SK-N-SH (cell line): ENCODE results near the gene COL24A1. TPM values are rescaled to one million over a fixed set of nuclear protein-coding genes. Genes with fewer than 3 reads are reported as not detected.

ENCODE experiments used
- CTCF ChIA-PET: fragments of 300-600, 350-600 bp; formaldehyde crosslinking; extraction: SDS; loops from one replicate; lab custom pipeline; 2021; lab: Yijun Ruan, JAX
- POLR2A ChIA-PET: fragments of 350-600 bp; sonication (Branson Sonifier 250); formaldehyde crosslinking; extraction: SDS; loops from one replicate; lab custom pipeline; 2020; ENCODE audit warnings: antibody characterized with exemption, inconsistent platforms; lab: Yijun Ruan, JAX
- DNase-seq: peaks from one replicate; pipeline ENCODE4 v3.0.0; 2012
- H2AFZ ChIP-seq: fragments of 200-600 bp; sonication (generic); 2 replicates; pipeline ENCODE4 v1.8.1; 2016; ENCODE audit warnings: antibody characterized with exemption, mild to moderate bottlenecking, low read depth
- H3F3A ChIP-seq: fragments of 200-600 bp; sonication (generic); replicated peaks from 2 replicates; pipeline ENCODE3; 2016; ENCODE audit warnings: antibody characterized with exemption, mild to moderate bottlenecking; ENCODE audit not compliant: insufficient read depth
- H3K27ac ChIP-seq, 2 experiments: fragments of 200-500 bp in 1 of 2; fragments of 200-600 bp in 1 of 2; sonication (Bioruptor generic) in 1 of 2; sonication (generic), shearing (Covaris generic) in 1 of 2; 2 replicates each; pipeline versions ENCODE4 v1.5.1 to v1.6.1; 2014 to 2016; ENCODE audit warnings: low read depth in 2 of 2, inconsistent platforms in 1 of 2, low read length in 1 of 2, mild to moderate bottlenecking in 1 of 2, mixed read lengths in 1 of 2
- H3K27me3 ChIP-seq: fragments of 200-600 bp; sonication (generic), shearing (Covaris generic); 2 replicates; pipeline ENCODE4 v1.6.1; 2016; ENCODE audit warnings: mixed run types; ENCODE audit not compliant: insufficient read depth
- H3K36me3 ChIP-seq, 2 experiments: fragments of 200-500 bp in 1 of 2; fragments of 200-600 bp in 1 of 2; sonication (Bioruptor generic) in 1 of 2; sonication (generic) in 1 of 2; replicated peaks in 1 of 2; 2 replicates each; pipeline versions ENCODE3 to v1.5.1; 2014 to 2016; ENCODE audit warnings: low read length in 1 of 2, mild to moderate bottlenecking in 1 of 2; ENCODE audit not compliant: insufficient read depth in 2 of 2, control insufficient read depth in 1 of 2
- H3K4me1 ChIP-seq, 2 experiments: fragments of 200-500 bp in 1 of 2; fragments of 200-600 bp in 1 of 2; sonication (Bioruptor generic) in 1 of 2; sonication (generic), shearing (Covaris generic) in 1 of 2; 2 replicates each; pipeline versions ENCODE4 v1.5.1 to v1.6.1; 2014 to 2016; ENCODE audit warnings: low read depth in 1 of 2, low read length in 1 of 2, mixed run types in 1 of 2; ENCODE audit not compliant: insufficient read depth in 2 of 2, control insufficient read depth in 1 of 2
- H3K4me2 ChIP-seq: fragments of 200-600 bp; sonication (generic), shearing (Covaris generic); 2 replicates; pipeline ENCODE4 v1.6.1; 2017; ENCODE audit warnings: mixed run types
- H3K4me3 ChIP-seq, 2 experiments: fragments of 200-500 bp in 1 of 2; fragments of 200-600 bp in 1 of 2; sonication (Bioruptor generic) in 1 of 2; sonication (generic), shearing (Covaris generic) in 1 of 2; 2 replicates each; pipeline versions ENCODE4 v1.5.1 to v1.8.1; 2014 to 2016; ENCODE audit warnings: low read depth in 2 of 2, inconsistent platforms in 1 of 2, low read length in 1 of 2, mild to moderate bottlenecking in 1 of 2, mixed read lengths in 1 of 2, moderate library complexity in 1 of 2
- H3K79me2 ChIP-seq: fragments of 200-600 bp; sonication (generic); 2 replicates; pipeline ENCODE4 v1.8.1; 2017; ENCODE audit warnings: mild to moderate bottlenecking; ENCODE audit not compliant: insufficient read depth
- H3K9ac ChIP-seq: fragments of 200-600 bp; sonication (generic); 2 replicates; pipeline ENCODE4 v1.6.1; 2017; ENCODE audit warnings: mixed run types
- H3K9me2 ChIP-seq: fragments of 200-600 bp; sonication (generic); 2 replicates; pipeline ENCODE4 v1.6.1; 2017; ENCODE audit warnings: mixed run types
- H3K9me3 ChIP-seq: fragments of 200-600 bp; sonication (generic); 2 replicates; pipeline ENCODE4 v1.6.1; 2017; ENCODE audit warnings: mixed run types, mild to moderate bottlenecking, moderate library complexity
- H4K20me1 ChIP-seq: fragments of 200-600 bp; sonication (generic); 2 replicates; pipeline ENCODE4 v1.6.1; 2017; ENCODE audit warnings: mild to moderate bottlenecking, mixed run types; ENCODE audit not compliant: insufficient read depth
- CHD2 ChIP-seq: fragments of 150-350 bp; IDR thresholded peaks from 2 replicates; pipeline ENCODE4 v1.6.1; 2018; ENCODE audit warnings: low read length; ENCODE audit not compliant: partially characterized antibody
- ELF1 ChIP-seq: IDR thresholded peaks from 2 replicates; pipeline ENCODE4 v1.4.0; 2012
- EP300 ChIP-seq, 2 experiments: IDR thresholded peaks; 2 replicates each; pipeline versions ENCODE4 v1.4.0 to v1.6.1; 2012; ENCODE audit warnings: borderline replicate concordance in 1 of 2, low read depth in 1 of 2, low read length in 1 of 2
- GATA2 ChIP-seq: sonication (generic); formaldehyde crosslinking; IDR thresholded peaks from 2 replicates; pipeline ENCODE4 v1.5.0; 2020; ENCODE audit warnings: mild to moderate bottlenecking, missing genetic modification reagents
- IRF3 ChIP-seq: fragments of 150-350 bp; IDR thresholded peaks from 2 replicates; pipeline ENCODE4 v1.6.1; 2016; ENCODE audit warnings: mild to moderate bottlenecking, low read depth, low read length
- NFIC ChIP-seq: IDR thresholded peaks from 2 replicates; pipeline ENCODE4 v1.4.0; 2012; ENCODE audit warnings: borderline replicate concordance
- RAD21 ChIP-seq: IDR thresholded peaks from 2 replicates; pipeline ENCODE4 v1.6.1; 2012; ENCODE audit warnings: mild to moderate bottlenecking, low read length
- SIN3A ChIP-seq: IDR thresholded peaks from 2 replicates; pipeline ENCODE4 v1.6.1; 2012; ENCODE audit warnings: low read depth, mild to moderate bottlenecking, low read length, moderate library complexity, borderline replicate concordance
- TAF1 ChIP-seq: IDR thresholded peaks from 2 replicates; pipeline ENCODE4 v1.6.1; 2012; ENCODE audit warnings: low read depth, mild to moderate bottlenecking, low read length, moderate library complexity, borderline replicate concordance
- TCF12 ChIP-seq: IDR thresholded peaks from 2 replicates; pipeline ENCODE4 v1.4.0; 2012
- TEAD4 ChIP-seq: IDR thresholded peaks from 2 replicates; pipeline ENCODE4 v1.4.0; 2012; ENCODE audit warnings: mild to moderate bottlenecking, borderline replicate concordance; ENCODE audit not compliant: insufficient read depth
- YY1 ChIP-seq: IDR thresholded peaks from 2 replicates; pipeline ENCODE4 v1.4.0; 2012; ENCODE audit warnings: low read depth, mild to moderate bottlenecking
- WGBS: methylation state at CpG from one replicate; pipeline ENCODE4 v1.1.6; 2017; ENCODE audit warnings: low lambda C conversion rate; 5-methylcytosine and 5-hydroxymethylcytosine counted together
- polyA plus RNA-seq, 3 experiments: library from polyadenylated mRNA; depleted of rRNA; stranded (reverse); fragments of >200 nt; gene quantifications; 2 replicates each; pipeline ENCODE4 v1.2.3, GENCODE V29; 2012
- TF ChIP-seq, protein P1 (sequence below): fragments of 200-600 bp; sonication (generic); IDR thresholded peaks from 2 replicates; pipeline ENCODE4 v1.6.1; 2017; ENCODE audit warnings: antibody characterized with exemption, mild to moderate bottlenecking, moderate library complexity
- TF ChIP-seq, protein P2 (sequence below): IDR thresholded peaks from 2 replicates; pipeline ENCODE4 v1.4.0; 2012; ENCODE audit warnings: low read depth, borderline replicate concordance
- TF ChIP-seq, protein P3 (sequence below): IDR thresholded peaks from 2 replicates; pipeline ENCODE4 v1.4.0; 2012; ENCODE audit warnings: low read depth
- TF ChIP-seq, protein P4 (sequence below): IDR thresholded peaks from 2 replicates; pipeline ENCODE4 v1.6.1; 2012; ENCODE audit warnings: mild to moderate bottlenecking, low read depth, low read length, moderate library complexity

COL24A1 gene
- polyA plus RNA-seq, 1 of the 3 experiments (the other 2 are of a cell fraction): not detected

DNA sequence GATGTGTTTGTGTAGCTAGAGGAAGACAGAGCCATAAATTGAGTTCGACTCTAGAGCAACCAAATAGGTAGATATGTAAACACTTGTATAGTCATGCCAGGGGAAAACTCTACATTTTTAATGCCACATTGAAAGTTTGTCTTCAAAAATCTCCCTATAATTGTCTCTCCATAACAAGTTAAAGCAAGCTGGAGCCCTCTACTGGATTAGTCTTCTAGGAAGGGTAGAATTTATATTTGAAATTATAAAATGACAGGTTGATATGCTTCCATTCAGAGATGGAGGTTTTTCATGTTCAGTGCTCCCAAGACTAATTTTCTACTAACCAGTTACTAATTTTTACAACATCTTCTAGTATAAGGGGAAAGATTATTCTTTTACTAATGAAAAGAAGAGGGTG, 13.1 kb upstream of the COL24A1 start:
- no peak overlapping the region for H3K4me2 ChIP-seq
- no peaks in the 10 kb centered on the region for H4K20me1 ChIP-seq
- no peaks in the 10 kb centered on the region for H3K9me3 ChIP-seq
- ChIA-PET CTCF (interaction anchor here (0.5 kb wide), 1 partner anchor 475 kb away, joined by 3 read pairs; no protein-coding TSS in a partner anchor), POLR2A (no interaction called here)
- WGBS: 0% methylated on average over 1 of the region's 1 CpG
- no peaks in the 10 kb centered on the region for H3K4me1 ChIP-seq
- no peak overlapping the region for H3K27ac ChIP-seq
- H3K4me3 ChIP-seq: no peak overlapping the region
- DNase-seq: no peak
- no peak overlapping the region for H3K9ac ChIP-seq
- no peak overlapping the region for H2AFZ ChIP-seq
- H3F3A ChIP-seq: no peaks in the 10 kb centered on the region
- no peaks in the 10 kb centered on the region for H3K9me2 ChIP-seq
- H3K27me3 ChIP-seq: no peaks in the 10 kb centered on the region; the same call in 1 of the 2 replicates
- H3K79me2 ChIP-seq: no peaks in the 10 kb centered on the region
- no peaks in the 10 kb centered on the region for H3K36me3 ChIP-seq
- TF ChIP-seq, protein P1, sequence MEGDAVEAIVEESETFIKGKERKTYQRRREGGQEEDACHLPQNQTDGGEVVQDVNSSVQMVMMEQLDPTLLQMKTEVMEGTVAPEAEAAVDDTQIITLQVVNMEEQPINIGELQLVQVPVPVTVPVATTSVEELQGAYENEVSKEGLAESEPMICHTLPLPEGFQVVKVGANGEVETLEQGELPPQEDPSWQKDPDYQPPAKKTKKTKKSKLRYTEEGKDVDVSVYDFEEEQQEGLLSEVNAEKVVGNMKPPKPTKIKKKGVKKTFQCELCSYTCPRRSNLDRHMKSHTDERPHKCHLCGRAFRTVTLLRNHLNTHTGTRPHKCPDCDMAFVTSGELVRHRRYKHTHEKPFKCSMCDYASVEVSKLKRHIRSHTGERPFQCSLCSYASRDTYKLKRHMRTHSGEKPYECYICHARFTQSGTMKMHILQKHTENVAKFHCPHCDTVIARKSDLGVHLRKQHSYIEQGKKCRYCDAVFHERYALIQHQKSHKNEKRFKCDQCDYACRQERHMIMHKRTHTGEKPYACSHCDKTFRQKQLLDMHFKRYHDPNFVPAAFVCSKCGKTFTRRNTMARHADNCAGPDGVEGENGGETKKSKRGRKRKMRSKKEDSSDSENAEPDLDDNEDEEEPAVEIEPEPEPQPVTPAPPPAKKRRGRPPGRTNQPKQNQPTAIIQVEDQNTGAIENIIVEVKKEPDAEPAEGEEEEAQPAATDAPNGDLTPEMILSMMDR: peak; percentile 20
- no peak for TF ChIP-seq SIN3A

- H3K9me2 ChIP-seq: no peaks in the 10 kb centered on the region
- ChIA-PET CTCF (no interaction called here), POLR2A (no interaction called here)
- no peak overlapping the region for H3K27ac ChIP-seq
- 9% methylated on average over 3 of the region's 3 CpGs for WGBS
- H3K27me3 ChIP-seq: peaks cover 33% of the 10 kb centered on the region
- H2AFZ ChIP-seq: no peak overlapping the region
- H3K4me3 ChIP-seq: no peak overlapping the region
- DNase-seq: no peak
- no peaks in the 10 kb centered on the region for H3F3A ChIP-seq
- H4K20me1 ChIP-seq: no peaks in the 10 kb centered on the region
- H3K9me3 ChIP-seq: no peaks in the 10 kb centered on the region
- no peaks in the 10 kb centered on the region for H3K36me3 ChIP-seq
- H3K4me1 ChIP-seq: peaks cover 0 to 10% of the 10 kb centered on the region in 2 experiments; a peak in 1 of 4 replicates
- H3K9ac ChIP-seq: no peak overlapping the region
- TF ChIP-seq, protein P2, sequence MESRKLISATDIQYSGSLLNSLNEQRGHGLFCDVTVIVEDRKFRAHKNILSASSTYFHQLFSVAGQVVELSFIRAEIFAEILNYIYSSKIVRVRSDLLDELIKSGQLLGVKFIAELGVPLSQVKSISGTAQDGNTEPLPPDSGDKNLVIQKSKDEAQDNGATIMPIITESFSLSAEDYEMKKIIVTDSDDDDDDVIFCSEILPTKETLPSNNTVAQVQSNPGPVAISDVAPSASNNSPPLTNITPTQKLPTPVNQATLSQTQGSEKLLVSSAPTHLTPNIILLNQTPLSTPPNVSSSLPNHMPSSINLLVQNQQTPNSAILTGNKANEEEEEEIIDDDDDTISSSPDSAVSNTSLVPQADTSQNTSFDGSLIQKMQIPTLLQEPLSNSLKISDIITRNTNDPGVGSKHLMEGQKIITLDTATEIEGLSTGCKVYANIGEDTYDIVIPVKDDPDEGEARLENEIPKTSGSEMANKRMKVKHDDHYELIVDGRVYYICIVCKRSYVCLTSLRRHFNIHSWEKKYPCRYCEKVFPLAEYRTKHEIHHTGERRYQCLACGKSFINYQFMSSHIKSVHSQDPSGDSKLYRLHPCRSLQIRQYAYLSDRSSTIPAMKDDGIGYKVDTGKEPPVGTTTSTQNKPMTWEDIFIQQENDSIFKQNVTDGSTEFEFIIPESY: no peak
- TF ChIP-seq NFIC (no peak), GATA2 (CRISPR knock-in tag) (no peak), IRF3 (no peak), TEAD4 (no peak), RAD21 (no peak), YY1 (no peak), ELF1 (no peak), EP300 (IDR thresholded peaks at IDR 0.05; ENCODE audit: borderline replicate concordance in 1 of 2, low read depth in 1 of 2, low read length in 1 of 2) (no peak), TCF12 (no peak), CHD2 (no peak), TAF1 (no peak)
- TF ChIP-seq, protein P3, sequence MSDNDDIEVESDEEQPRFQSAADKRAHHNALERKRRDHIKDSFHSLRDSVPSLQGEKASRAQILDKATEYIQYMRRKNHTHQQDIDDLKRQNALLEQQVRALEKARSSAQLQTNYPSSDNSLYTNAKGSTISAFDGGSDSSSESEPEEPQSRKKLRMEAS: no peak
- TF ChIP-seq, protein P4, sequence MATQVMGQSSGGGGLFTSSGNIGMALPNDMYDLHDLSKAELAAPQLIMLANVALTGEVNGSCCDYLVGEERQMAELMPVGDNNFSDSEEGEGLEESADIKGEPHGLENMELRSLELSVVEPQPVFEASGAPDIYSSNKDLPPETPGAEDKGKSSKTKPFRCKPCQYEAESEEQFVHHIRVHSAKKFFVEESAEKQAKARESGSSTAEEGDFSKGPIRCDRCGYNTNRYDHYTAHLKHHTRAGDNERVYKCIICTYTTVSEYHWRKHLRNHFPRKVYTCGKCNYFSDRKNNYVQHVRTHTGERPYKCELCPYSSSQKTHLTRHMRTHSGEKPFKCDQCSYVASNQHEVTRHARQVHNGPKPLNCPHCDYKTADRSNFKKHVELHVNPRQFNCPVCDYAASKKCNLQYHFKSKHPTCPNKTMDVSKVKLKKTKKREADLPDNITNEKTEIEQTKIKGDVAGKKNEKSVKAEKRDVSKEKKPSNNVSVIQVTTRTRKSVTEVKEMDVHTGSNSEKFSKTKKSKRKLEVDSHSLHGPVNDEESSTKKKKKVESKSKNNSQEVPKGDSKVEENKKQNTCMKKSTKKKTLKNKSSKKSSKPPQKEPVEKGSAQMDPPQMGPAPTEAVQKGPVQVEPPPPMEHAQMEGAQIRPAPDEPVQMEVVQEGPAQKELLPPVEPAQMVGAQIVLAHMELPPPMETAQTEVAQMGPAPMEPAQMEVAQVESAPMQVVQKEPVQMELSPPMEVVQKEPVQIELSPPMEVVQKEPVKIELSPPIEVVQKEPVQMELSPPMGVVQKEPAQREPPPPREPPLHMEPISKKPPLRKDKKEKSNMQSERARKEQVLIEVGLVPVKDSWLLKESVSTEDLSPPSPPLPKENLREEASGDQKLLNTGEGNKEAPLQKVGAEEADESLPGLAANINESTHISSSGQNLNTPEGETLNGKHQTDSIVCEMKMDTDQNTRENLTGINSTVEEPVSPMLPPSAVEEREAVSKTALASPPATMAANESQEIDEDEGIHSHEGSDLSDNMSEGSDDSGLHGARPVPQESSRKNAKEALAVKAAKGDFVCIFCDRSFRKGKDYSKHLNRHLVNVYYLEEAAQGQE: no peak
- TF ChIP-seq, all 33 proteins: peak for 0
- H3K4me2 ChIP-seq: no peak overlapping the region
- no peaks in the 10 kb centered on the region for H3K79me2 ChIP-seq
Measured at GRCh38 chr1:86159800-86160199, 3.2 kb upstream of the COL24A1 start.
